CD4-positive, alpha-beta T cell (primary cell): Measurements from ENCODE around the gene RAB34. TPM values are rescaled to one million over a fixed set of nuclear protein-coding genes. Genes with fewer than 3 reads are reported as not detected.

Experiments used
- ATAC-seq: fragments of 200-7000 bp; cut with Tn5 transposase; one replicate; pipeline ENCODE4 v1.10.0; 2022; ENCODE audit warnings: mild to moderate bottlenecking; ENCODE audit not compliant: poor library complexity
- CTCF ChIA-PET: fragments of 350-600 bp; sonication (Branson Sonifier 250); formaldehyde crosslinking; loops from one replicate; lab custom pipeline; 2021; ENCODE audit warnings: antibody characterized with exemption, inconsistent platforms; lab: Charles Lee
- POLR2A ChIA-PET: fragments of 350-600 bp; sonication (Branson Sonifier 250); formaldehyde crosslinking; loops from one replicate; lab custom pipeline; 2021; ENCODE audit warnings: antibody characterized with exemption, inconsistent platforms; lab: Charles Lee
- DNase-seq, 14 experiments: peaks; one replicate each; pipeline ENCODE4 v3.0.0-alpha.2; 2013 to 2020; ENCODE audit warnings: mixed read lengths in 2 of 14
- H3K27ac ChIP-seq, 2 donors: one replicate each; pipeline versions ENCODE4 v1.5.1 to v1.7.0; 2013; ENCODE audit warnings: low read length in 2 of 2, low read depth in 1 of 2, mild to moderate bottlenecking in 1 of 2
- H3K27me3 ChIP-seq, 2 experiments: 1 replicate in 1 of 2; 2 replicates in 1 of 2; pipeline versions ENCODE4 v1.6.1 to v1.7.0; 2013; ENCODE audit warnings: low read length in 2 of 2, control low read depth in 1 of 2, mild to moderate bottlenecking in 1 of 2, moderate library complexity in 1 of 2; ENCODE audit not compliant: insufficient read depth in 2 of 2, control insufficient read depth in 1 of 2
- H3K36me3 ChIP-seq: one replicate; pipeline ENCODE4 v1.6.1; 2013; ENCODE audit warnings: low read length, control low read depth; ENCODE audit not compliant: insufficient read depth
- H3K4me1 ChIP-seq: one replicate; pipeline ENCODE4 v1.6.1; 2013; ENCODE audit warnings: low read length, control low read depth; ENCODE audit not compliant: insufficient read depth
- H3K4me3 ChIP-seq: one replicate; pipeline ENCODE4 v1.5.1; 2013; ENCODE audit warnings: mild to moderate bottlenecking, low read length, moderate library complexity
- H3K9me3 ChIP-seq, 2 experiments: 1 replicate in 1 of 2; 2 replicates in 1 of 2; pipeline versions ENCODE4 v1.6.1 to v1.7.0; 2013; ENCODE audit warnings: low read length in 2 of 2, mild to moderate bottlenecking in 2 of 2, control low read depth in 1 of 2, moderate library complexity in 1 of 2; ENCODE audit not compliant: control insufficient read depth in 1 of 2, insufficient read depth in 1 of 2
- H3K27ac Mint-ChIP-seq: one replicate; pipeline ENCODE4 v1.8.0; 2020; ENCODE audit warnings: mixed read lengths
- H3K27me3 Mint-ChIP-seq: one replicate; pipeline ENCODE4 v1.8.0; 2021; ENCODE audit warnings: mixed read lengths
- H3K36me3 Mint-ChIP-seq: one replicate; pipeline ENCODE4 v1.8.0; 2021; ENCODE audit warnings: low read depth, mixed read lengths
- H3K4me1 Mint-ChIP-seq: one replicate; pipeline ENCODE4 v1.8.0; 2021; ENCODE audit warnings: low read depth, mixed read lengths
- H3K4me3 Mint-ChIP-seq: one replicate; pipeline ENCODE4 v1.8.0; 2020; ENCODE audit warnings: mild to moderate bottlenecking, mixed read lengths
- H3K9me3 Mint-ChIP-seq: one replicate; pipeline ENCODE4 v1.8.0; 2020; ENCODE audit warnings: mixed read lengths
- CTCF ChIP-seq: fragments of 200-600 bp; IDR thresholded peaks from one replicate; pipeline ENCODE4 v1.8.0; 2022; ENCODE audit warnings: antibody characterized with exemption, mild to moderate bottlenecking
- intact Hi-C, 2 experiments: fragments of 100-400 bp; cut with DNase I in 1 of 2; cut with micrococcal nuclease in 1 of 2; formaldehyde crosslinking; loops; one replicate each; pipeline versions ENCODE4 v1.15.1 to v1.9.0; 2023 to 2025; cut with DNase I, micrococcal nuclease
- total RNA-seq, 174 experiments: library from RNA in 2 of 174; stranded (reverse) in 2 of 174; gene quantifications; one replicate each; pipeline ENCODE4 v1.2.3 and lab custom pipeline; 2021 to 2026

RAB34 gene
- total RNA-seq, 2 experiments from 2014 or later = 20.7 to 21.3 TPM

- peak overlapping the region; percentile 15 for H3K27ac Mint-ChIP-seq
- no peaks in the 10 kb centered on the region for H3K9me3 Mint-ChIP-seq
- no peak overlapping the region for H3K4me3 ChIP-seq
- H3K36me3 ChIP-seq = peaks cover 30% of the 10 kb centered on the region
- H3K27ac ChIP-seq = no peak overlapping the region
- peak overlapping the region; percentile 42 for H3K4me3 Mint-ChIP-seq
- peaks cover 46% of the 10 kb centered on the region for H3K4me1 ChIP-seq
- H3K36me3 Mint-ChIP-seq = peaks cover 22% of the 10 kb centered on the region
- ATAC-seq (no peak), DNase-seq (no peak)
- POLR2A ChIA-PET = interaction anchor here (0.6 to 13.8 kb wide), 4 partner anchors 20 to 30 kb away, joined by 4 to 268 read pairs (median 6); partner anchors contain the start of genes NEK8, RPL23A and TLCD1
- no peaks in the 10 kb centered on the region for H3K27me3 ChIP-seq
- H3K9me3 ChIP-seq = no peaks in the 10 kb centered on the region
- H3K27me3 Mint-ChIP-seq = no peaks in the 10 kb centered on the region
- H3K4me1 Mint-ChIP-seq = peaks cover 30% of the 10 kb centered on the region
- TF ChIP-seq CTCF = no peak
- intact Hi-C loops = loop anchor here in 1 of 2 experiments (10.0 kb wide), 1 partner anchor 837 kb away; the partner anchor contains the start of gene GIT1
- CTCF ChIA-PET = interaction anchor here (12.6 kb wide), 1 partner anchor 21 kb away, joined by 373 read pairs; the partner anchor contains the start of genes NEK8 and TLCD1
Measured at GRCh38 chr17:28747801-28748750, 30.4 kb upstream of the RAB34 start.

GRCh38 chr17:28747051-28747691 lies 29.5 kb upstream of the RAB34 start:
- DNase-seq (no peak), ATAC-seq (no peak)
- peaks cover 30% of the 10 kb centered on the region for H3K4me1 Mint-ChIP-seq
- Histone ChIP-seq H3K27me3 (no peaks in the 10 kb centered on the region), H3K4me3 (no peak overlapping the region), H3K9me3 (no peaks in the 10 kb centered on the region), H3K4me1 (peaks cover 49% of the 10 kb centered on the region), H3K36me3 (peaks cover 30% of the 10 kb centered on the region), H3K27ac (peak overlapping the region in 1 of 2 donors; percentile 17)
- intact Hi-C loops = loop anchor here in 1 of 2 experiments (10.0 kb wide), 1 partner anchor 838 kb away; the partner anchor contains the start of gene GIT1
- no peaks in the 10 kb centered on the region for H3K9me3 Mint-ChIP-seq
- peak overlapping the region; percentile 88 for H3K27ac Mint-ChIP-seq
- TF ChIP-seq CTCF = no peak
- H3K27me3 Mint-ChIP-seq = no peaks in the 10 kb centered on the region
- H3K4me3 Mint-ChIP-seq = peak overlapping the region; percentile 45
- ChIA-PET POLR2A (interaction anchor here (2.3 to 13.8 kb wide), 2 partner anchors 19 to 27 kb away, joined by 7 to 268 read pairs; partner anchors contain the start of genes NEK8, RPL23A and TLCD1), CTCF (interaction anchor here (1.4 to 12.6 kb wide), 2 partner anchors 16 to 20 kb away, joined by 4 to 373 read pairs; partner anchors contain the start of genes NEK8 and TLCD1)
- peaks cover 22% of the 10 kb centered on the region for H3K36me3 Mint-ChIP-seq

GRCh38 chr17:28746611-28747050 lies 29.0 kb upstream of the RAB34 start:
- H3K4me3 Mint-ChIP-seq = peak overlapping the region; percentile 90
- peak overlapping the region; percentile 88 for H3K27ac Mint-ChIP-seq
- DNase-seq (no peak), ATAC-seq (no peak)
- TF ChIP-seq CTCF = no peak
- peaks cover 30% of the 10 kb centered on the region for H3K36me3 ChIP-seq
- ChIA-PET CTCF (interaction anchor here (1.4 to 12.6 kb wide), 2 partner anchors 17 to 19 kb away, joined by 4 to 373 read pairs; partner anchors contain the start of genes NEK8 and TLCD1), POLR2A (interaction anchor here (1.0 to 13.8 kb wide), 3 partner anchors 19 to 31 kb away, joined by 3 to 268 read pairs (median 7); partner anchors contain the start of genes NEK8, RPL23A and TLCD1)
- H3K4me3 ChIP-seq = no peak overlapping the region
- H3K4me1 ChIP-seq = peaks cover 52% of the 10 kb centered on the region
- H3K36me3 Mint-ChIP-seq = peaks cover 22% of the 10 kb centered on the region
- no peaks in the 10 kb centered on the region for H3K27me3 Mint-ChIP-seq
- H3K4me1 Mint-ChIP-seq = peaks cover 30% of the 10 kb centered on the region
- H3K27me3 ChIP-seq = no peaks in the 10 kb centered on the region
- no peaks in the 10 kb centered on the region for H3K9me3 ChIP-seq
- intact Hi-C loops = loop anchor here in 1 of 2 experiments (10.0 kb wide), 1 partner anchor 838 kb away; the partner anchor contains the start of gene GIT1
- H3K9me3 Mint-ChIP-seq = no peaks in the 10 kb centered on the region
- peak overlapping the region in 1 of 2 donors; percentile 17 for H3K27ac ChIP-seq
